ENCODE measurements around the gene ABCC1.

ABCC1 gene

GRCh38 chr16:15967655-15968315 is 18.4 kb downstream of the ABCC1 start:
- no peak for TF ChIP-seq CTCF (IDR thresholded peaks at IDR 0.05; ENCODE audit: insufficient read depth, missing control alignments)
- DNase-seq (ENCODE audit: insufficient read length, low spot score) (no peak), FAIRE-seq (no peak)

- TF ChIP-seq CTCF (IDR thresholded peaks at IDR 0.05; ENCODE audit: insufficient read depth, missing control alignments): no peak
- FAIRE-seq (no peak), DNase-seq (ENCODE audit: insufficient read length, low spot score) (no peak)
Observed at GRCh38 chr16:15970202-15970601, 20.8 kb downstream of the ABCC1 start.

GRCh38 chr16:15970743-15971439 is 21.5 kb downstream of the ABCC1 start:
- DNase-seq (ENCODE audit: insufficient read length, low spot score) (no peak), FAIRE-seq (no peak)
- no peak for TF ChIP-seq CTCF (IDR thresholded peaks at IDR 0.05; ENCODE audit: insufficient read depth, missing control alignments)

GRCh38 chr16:15971440-15971815 is 22.0 kb downstream of the ABCC1 start:
- FAIRE-seq (no peak), DNase-seq (ENCODE audit: insufficient read length, low spot score) (no peak)
- no peak for TF ChIP-seq CTCF (IDR thresholded peaks at IDR 0.05; ENCODE audit: insufficient read depth, missing control alignments)

GRCh38 chr16:15972046-15972868 is 22.8 kb downstream of the ABCC1 start:
- DNase-seq (ENCODE audit: insufficient read length, low spot score) (no peak), FAIRE-seq (no peak)
- TF ChIP-seq CTCF (IDR thresholded peaks at IDR 0.05; ENCODE audit: insufficient read depth, missing control alignments): no peak

- no peak for TF ChIP-seq CTCF (IDR thresholded peaks at IDR 0.05; ENCODE audit: insufficient read depth, missing control alignments)
- DNase-seq (ENCODE audit: insufficient read length, low spot score) (no peak), FAIRE-seq (no peak)
Observed at GRCh38 chr16:15973421-15973820, 24.0 kb downstream of the ABCC1 start.
